ENCODE measurements around the gene PRDM16.

PRDM16 gene

DNA sequence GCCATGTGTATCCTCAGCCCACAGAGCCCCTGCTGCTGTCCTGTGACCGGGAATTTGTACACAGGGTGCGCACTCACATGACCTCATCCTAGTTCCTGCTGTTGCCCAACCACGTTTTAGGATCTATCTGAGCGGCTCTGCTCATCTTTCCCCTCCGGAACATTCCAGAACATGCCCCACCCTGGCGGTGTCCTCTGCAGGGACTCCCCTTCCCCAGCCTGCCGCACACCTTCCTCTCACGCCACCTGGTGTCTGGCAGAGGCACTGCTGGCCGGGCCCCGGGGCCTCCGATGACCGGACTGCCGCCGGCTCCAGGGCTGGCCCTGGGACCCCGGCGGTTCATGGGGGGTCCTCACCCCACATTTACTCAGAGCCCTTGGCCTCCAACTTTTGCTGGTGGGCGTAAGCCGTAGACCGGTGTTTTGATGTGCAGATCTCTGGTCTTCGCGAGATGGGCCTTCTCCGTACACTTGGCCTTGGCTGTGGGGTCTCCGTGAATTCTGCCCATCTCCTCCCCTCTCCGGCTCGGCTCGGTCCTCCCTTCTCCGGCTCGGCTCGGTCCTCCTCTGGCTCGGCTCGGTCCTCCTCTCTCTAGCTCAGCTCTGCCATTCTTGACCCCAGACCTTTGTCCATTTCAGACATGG lies 414.9 kb downstream of the PRDM16 start:
- peak; percentile 62 for DNase-seq (ENCODE audit: insufficient read length, low spot score)
- TF ChIP-seq, protein P1, sequence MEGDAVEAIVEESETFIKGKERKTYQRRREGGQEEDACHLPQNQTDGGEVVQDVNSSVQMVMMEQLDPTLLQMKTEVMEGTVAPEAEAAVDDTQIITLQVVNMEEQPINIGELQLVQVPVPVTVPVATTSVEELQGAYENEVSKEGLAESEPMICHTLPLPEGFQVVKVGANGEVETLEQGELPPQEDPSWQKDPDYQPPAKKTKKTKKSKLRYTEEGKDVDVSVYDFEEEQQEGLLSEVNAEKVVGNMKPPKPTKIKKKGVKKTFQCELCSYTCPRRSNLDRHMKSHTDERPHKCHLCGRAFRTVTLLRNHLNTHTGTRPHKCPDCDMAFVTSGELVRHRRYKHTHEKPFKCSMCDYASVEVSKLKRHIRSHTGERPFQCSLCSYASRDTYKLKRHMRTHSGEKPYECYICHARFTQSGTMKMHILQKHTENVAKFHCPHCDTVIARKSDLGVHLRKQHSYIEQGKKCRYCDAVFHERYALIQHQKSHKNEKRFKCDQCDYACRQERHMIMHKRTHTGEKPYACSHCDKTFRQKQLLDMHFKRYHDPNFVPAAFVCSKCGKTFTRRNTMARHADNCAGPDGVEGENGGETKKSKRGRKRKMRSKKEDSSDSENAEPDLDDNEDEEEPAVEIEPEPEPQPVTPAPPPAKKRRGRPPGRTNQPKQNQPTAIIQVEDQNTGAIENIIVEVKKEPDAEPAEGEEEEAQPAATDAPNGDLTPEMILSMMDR (IDR thresholded peaks at IDR 0.05; ENCODE audit: insufficient read depth, missing control alignments) = peak; percentile 55
- no peak for FAIRE-seq

DNA sequence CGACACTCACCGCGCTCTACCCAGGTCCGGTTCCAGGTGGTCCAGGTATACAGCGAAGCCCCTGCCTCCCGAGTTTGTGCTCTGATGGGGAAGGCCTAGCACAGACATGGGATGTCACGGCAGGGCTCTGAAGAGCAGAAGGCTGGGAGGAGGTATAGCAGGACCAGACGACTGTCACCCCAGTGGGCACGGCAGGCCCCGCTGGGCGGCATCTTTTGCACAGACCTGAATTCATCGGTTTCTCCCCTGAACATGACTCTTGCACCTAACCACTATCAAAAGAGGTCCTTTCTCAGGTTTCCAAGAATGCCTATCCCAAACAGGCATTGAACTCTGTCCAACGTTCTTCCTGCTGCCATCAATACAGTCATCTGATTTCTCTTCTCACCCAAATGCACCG lies 416.0 kb downstream of the PRDM16 start:
- FAIRE-seq (no peak), DNase-seq (ENCODE audit: insufficient read length, low spot score) (no peak)
- TF ChIP-seq, protein P1 (IDR thresholded peaks at IDR 0.05; ENCODE audit: insufficient read depth, missing control alignments) = no peak
